Measurements from ENCODE around the gene TYMP. TPM values are rescaled to one million over a fixed set of nuclear protein-coding genes. Genes with fewer than 3 reads are reported as not detected.
A peak's percentile ranks its signal among the peaks of the same experiment; 100 is the strongest.

Gene TYMP
- total RNA-seq, 1 donor from 2014 or later: 3.3 TPM

GRCh38 chr22:50577987-50578775 is 48.4 kb upstream of the TYMP start, which contains the start of gene CPT1B:
CPT1B (minus strand) TSS chr22:50578427; CDS start chr22:50577915, 512 bp downstream.
- Histone ChIP-seq H2AFZ (ENCODE audit: low read depth, low read length) (no peak within 1 kb of the TSS), H4K20me1 (ENCODE audit: insufficient read depth, low read length) (no peaks in the 10 kb centered on the region), H3K9ac (ENCODE audit: low read length) (no peak within 1 kb of the TSS), H3K4me2 (ENCODE audit: low read length) (no peak within 1 kb of the TSS), H3K4me3 (ENCODE audit: insufficient read depth, low read depth, low read length) (no peak within 1 kb of the TSS), H3K27ac (ENCODE audit: low read depth, low read length) (no peak within 1 kb of the TSS), H3K79me2 (ENCODE audit: insufficient read depth, low read length) (peaks cover 6% of the 10 kb centered on the region), H3K27me3 (ENCODE audit: insufficient read depth, low read length) (peaks cover 8% of the 10 kb centered on the region), H3K9me3 (ENCODE audit: insufficient read depth, low read depth, low read length) (no peaks in the 10 kb centered on the region), H3K4me1 (ENCODE audit: insufficient read depth, low read length) (peaks cover 9% of the 10 kb centered on the region), H3K36me3 (ENCODE audit: insufficient read depth, low read length) (no peaks in the 10 kb centered on the region)
- no peaks in the 10 kb centered on the region for H3K27me3 Mint-ChIP-seq (ENCODE audit: low read depth, unreplicated experiment)
- TF ChIP-seq CTCF (IDR thresholded peaks at IDR 0.05; ENCODE audit: insufficient read depth, low read depth, low read length) (no peak), EZH2 (IDR thresholded peaks at IDR 0.05; ENCODE audit: insufficient read depth, low read length) (peak; percentile 62)
- H3K9me3 Mint-ChIP-seq (ENCODE audit: unreplicated experiment): no peaks in the 10 kb centered on the region
- no peak within 1 kb of the TSS for H3K27ac Mint-ChIP-seq (ENCODE audit: unreplicated experiment)
- DNase-seq (ENCODE audit: low read depth): no peak
- FAIRE-seq: no peak
- peaks cover 3% of the 10 kb centered on the region for H3K36me3 Mint-ChIP-seq (ENCODE audit: low read depth, unreplicated experiment)
- H3K4me3 Mint-ChIP-seq (ENCODE audit: unreplicated experiment): no peak within 1 kb of the TSS
- peaks cover 3% of the 10 kb centered on the region for H3K4me1 Mint-ChIP-seq (ENCODE audit: low read depth, unreplicated experiment)

- DNase-seq (ENCODE audit: low read depth) (no peak), FAIRE-seq (no peak)
- Histone ChIP-seq H3K4me2 (ENCODE audit: low read length) (no peak overlapping the region), H3K4me3 (ENCODE audit: insufficient read depth, low read depth, low read length) (no peak overlapping the region), H3K36me3 (ENCODE audit: insufficient read depth, low read length) (no peaks in the 10 kb centered on the region), H2AFZ (ENCODE audit: low read depth, low read length) (no peak overlapping the region), H4K20me1 (ENCODE audit: insufficient read depth, low read length) (no peaks in the 10 kb centered on the region), H3K79me2 (ENCODE audit: insufficient read depth, low read length) (peaks cover 6% of the 10 kb centered on the region), H3K27ac (ENCODE audit: low read depth, low read length) (no peak overlapping the region), H3K9ac (ENCODE audit: low read length) (no peak overlapping the region), H3K4me1 (ENCODE audit: insufficient read depth, low read length) (peaks cover 9% of the 10 kb centered on the region), H3K9me3 (ENCODE audit: insufficient read depth, low read depth, low read length) (no peaks in the 10 kb centered on the region), H3K27me3 (ENCODE audit: insufficient read depth, low read length) (peaks cover 8% of the 10 kb centered on the region)
- no peak for TF ChIP-seq CTCF (IDR thresholded peaks at IDR 0.05; ENCODE audit: insufficient read depth, low read depth, low read length)
- TF ChIP-seq EZH2 (IDR thresholded peaks at IDR 0.05; ENCODE audit: insufficient read depth, low read length): no peak
- Mint-ChIP-seq H3K9me3 (ENCODE audit: unreplicated experiment) (no peaks in the 10 kb centered on the region), H3K36me3 (ENCODE audit: low read depth, unreplicated experiment) (peaks cover 4% of the 10 kb centered on the region), H3K4me1 (ENCODE audit: low read depth, unreplicated experiment) (peaks cover 3% of the 10 kb centered on the region), H3K27me3 (ENCODE audit: low read depth, unreplicated experiment) (no peaks in the 10 kb centered on the region), H3K27ac (ENCODE audit: unreplicated experiment) (no peak overlapping the region), H3K4me3 (ENCODE audit: unreplicated experiment) (no peak overlapping the region)
Measured at GRCh38 chr22:50577697-50577986, 47.8 kb upstream of the TYMP start.
